Rectal smooth muscle tissue (tissue), 1 donor: ENCODE data around the gene YAP1.

ENCODE experiments used
- H3K27ac ChIP-seq: one replicate; pipeline ENCODE4 v1.7.0; 2013; ENCODE audit warnings: low read depth, low read length, inconsistent platforms
- H3K27me3 ChIP-seq: one replicate; pipeline ENCODE4 v1.7.0; 2013; ENCODE audit warnings: low read length; ENCODE audit not compliant: control insufficient read depth, insufficient read depth
- H3K36me3 ChIP-seq: one replicate; pipeline ENCODE4 v1.7.0; 2013; ENCODE audit warnings: low read length; ENCODE audit not compliant: control insufficient read depth, insufficient read depth
- H3K4me1 ChIP-seq: one replicate; pipeline ENCODE4 v1.7.0; 2013; ENCODE audit warnings: low read length; ENCODE audit not compliant: control insufficient read depth, insufficient read depth
- H3K4me3 ChIP-seq: one replicate; pipeline ENCODE4 v1.7.0; 2013; ENCODE audit warnings: low read length
- H3K9ac ChIP-seq: one replicate; pipeline ENCODE4 v1.7.0; 2013; ENCODE audit warnings: low read length

YAP1 gene

DNA sequence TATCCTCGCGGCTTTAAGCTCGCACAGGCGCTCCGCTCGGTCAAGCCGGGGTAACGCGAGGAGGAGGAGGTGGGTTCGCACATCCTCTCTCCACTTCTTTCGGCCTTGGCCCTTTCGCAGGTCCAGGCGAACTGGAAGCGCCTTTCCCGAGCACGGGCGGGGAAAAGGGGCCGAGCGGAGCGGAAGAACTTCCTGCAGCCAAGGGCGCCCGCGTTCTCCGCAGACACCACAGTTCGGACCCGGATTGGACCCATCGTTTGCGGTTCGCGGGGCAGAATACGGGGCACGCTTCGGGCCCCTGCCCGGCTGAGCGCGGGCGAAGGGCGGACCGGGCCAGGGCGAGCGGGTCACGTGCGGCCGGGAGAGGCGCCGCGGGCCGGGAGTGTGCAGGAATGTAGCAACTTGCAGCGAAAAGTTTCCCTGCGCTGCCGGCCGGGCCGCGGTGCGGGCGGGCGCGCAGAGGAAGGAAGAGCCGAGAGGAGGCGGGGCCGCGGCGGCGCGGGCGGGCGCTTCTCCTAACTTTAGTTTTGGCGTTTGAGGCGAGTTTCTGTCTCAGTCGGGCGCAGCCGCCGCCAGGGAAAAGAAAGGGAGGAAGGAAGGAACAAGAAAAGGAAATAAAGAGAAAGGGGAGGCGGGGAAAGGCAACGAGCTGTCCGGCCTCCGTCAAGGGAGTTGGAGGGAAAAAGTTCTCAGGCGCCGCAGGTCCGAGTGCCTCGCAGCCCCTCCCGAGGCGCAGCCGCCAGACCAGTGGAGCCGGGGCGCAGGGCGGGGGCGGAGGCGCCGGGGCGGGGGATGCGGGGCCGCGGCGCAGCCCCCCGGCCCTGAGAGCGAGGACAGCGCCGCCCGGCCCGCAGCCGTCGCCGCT lies at the start of gene YAP1:
Gene YAP1 (plus strand): TSS at position 552 of the 865 bp plus-strand sequence. CDS start 402 bp downstream, outside the sequence.
- Histone ChIP-seq H3K27me3 (no peaks in the 10 kb centered on the region), H3K9ac (peak within 1 kb of the TSS; percentile 93), H3K27ac (peak within 1 kb of the TSS; percentile 95), H3K36me3 (no peaks in the 10 kb centered on the region), H3K4me3 (peak within 1 kb of the TSS; percentile 92), H3K4me1 (peaks cover 3% of the 10 kb centered on the region)

DNA sequence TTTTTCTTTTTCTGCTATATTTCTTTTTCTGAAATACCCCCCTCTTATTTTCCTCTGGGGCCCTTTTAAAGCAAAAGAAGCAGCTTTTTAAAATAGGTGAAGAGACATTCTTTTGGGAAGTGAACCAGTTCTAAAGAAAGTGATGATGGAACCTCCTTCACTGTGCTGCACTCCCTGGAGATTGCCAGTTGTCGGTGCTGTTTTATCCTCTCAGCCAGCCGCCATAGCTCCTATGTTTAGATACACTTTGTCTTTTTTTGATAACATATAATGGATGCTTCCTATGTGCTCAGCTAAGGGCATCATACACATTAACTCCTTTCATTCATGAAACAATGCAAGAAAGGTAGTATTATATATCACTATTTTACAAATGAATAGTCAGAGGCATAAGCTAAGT lies 49.0 kb upstream of the YAP1 start:
- Histone ChIP-seq H3K9ac (no peak overlapping the region), H3K27ac (no peak overlapping the region), H3K4me3 (no peak overlapping the region), H3K4me1 (no peaks in the 10 kb centered on the region), H3K36me3 (no peaks in the 10 kb centered on the region), H3K27me3 (no peaks in the 10 kb centered on the region)

DNA sequence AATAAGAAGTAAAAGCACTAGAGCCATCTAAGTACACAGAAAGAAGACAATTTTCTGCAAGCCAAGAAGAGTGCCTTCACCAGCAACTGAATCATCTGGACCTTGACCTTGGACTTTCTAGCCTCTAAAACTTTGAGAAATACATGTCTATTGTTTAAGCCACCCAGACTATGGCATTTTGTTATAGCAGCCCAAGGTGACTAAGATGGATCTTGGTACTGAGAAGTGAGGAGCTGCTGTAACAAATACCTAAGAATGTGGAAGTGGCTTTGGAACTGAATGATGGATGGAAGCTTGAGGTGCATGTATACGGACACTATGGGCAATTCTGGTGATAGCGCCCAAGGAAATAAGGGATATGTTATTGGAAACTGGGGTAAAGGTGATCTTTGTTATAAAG lies 48.1 kb upstream of the YAP1 start:
- H3K36me3 ChIP-seq: no peaks in the 10 kb centered on the region
- no peak overlapping the region for H3K9ac ChIP-seq
- H3K4me1 ChIP-seq: no peaks in the 10 kb centered on the region
- no peak overlapping the region for H3K4me3 ChIP-seq
- H3K27ac ChIP-seq: no peak overlapping the region
- H3K27me3 ChIP-seq: no peaks in the 10 kb centered on the region

DNA sequence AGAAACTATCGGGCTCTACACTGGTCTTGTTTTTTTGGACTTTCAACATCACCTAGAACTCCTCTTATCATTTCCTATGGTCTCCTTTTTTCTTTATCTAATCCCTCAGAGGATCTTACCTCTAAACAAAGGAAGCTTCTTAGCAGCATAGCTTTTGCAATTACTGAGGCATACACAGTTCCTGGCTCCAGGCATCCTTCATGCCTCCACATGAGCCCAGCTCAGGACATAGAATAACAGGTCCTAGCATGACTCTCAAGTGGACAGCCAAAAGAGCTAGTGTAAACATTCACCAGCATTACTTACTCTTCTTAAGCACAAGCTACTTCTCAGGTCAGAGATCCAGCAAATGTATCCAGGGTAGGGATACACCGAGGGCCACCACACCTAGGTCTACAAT lies 45.9 kb upstream of the YAP1 start:
- no peaks in the 10 kb centered on the region for H3K4me1 ChIP-seq
- no peak overlapping the region for H3K9ac ChIP-seq
- H3K27me3 ChIP-seq: no peaks in the 10 kb centered on the region
- no peaks in the 10 kb centered on the region for H3K36me3 ChIP-seq
- H3K4me3 ChIP-seq: no peak overlapping the region
- H3K27ac ChIP-seq: no peak overlapping the region

DNA sequence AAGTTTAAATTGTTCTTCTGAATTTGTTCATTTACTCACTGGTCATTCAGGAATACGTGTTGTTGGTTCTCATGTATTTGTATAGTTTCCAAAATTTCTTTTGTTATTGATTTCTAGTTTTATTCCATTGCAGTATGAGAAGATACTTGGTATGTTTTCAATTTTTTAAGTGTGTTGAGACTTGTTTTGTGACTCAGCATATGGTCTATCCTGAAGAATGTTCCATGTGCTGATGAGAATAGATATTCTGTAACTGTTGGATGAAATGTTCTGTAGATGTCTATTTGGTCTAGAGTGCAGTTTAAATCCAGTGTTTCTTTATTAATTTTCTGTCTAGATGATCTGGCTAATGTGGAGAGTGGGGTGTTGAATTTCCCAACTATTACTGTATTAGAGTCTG lies 39.5 kb upstream of the YAP1 start:
- Histone ChIP-seq H3K27me3 (no peaks in the 10 kb centered on the region), H3K9ac (no peak overlapping the region), H3K4me1 (no peaks in the 10 kb centered on the region), H3K36me3 (no peaks in the 10 kb centered on the region), H3K4me3 (no peak overlapping the region), H3K27ac (no peak overlapping the region)

DNA sequence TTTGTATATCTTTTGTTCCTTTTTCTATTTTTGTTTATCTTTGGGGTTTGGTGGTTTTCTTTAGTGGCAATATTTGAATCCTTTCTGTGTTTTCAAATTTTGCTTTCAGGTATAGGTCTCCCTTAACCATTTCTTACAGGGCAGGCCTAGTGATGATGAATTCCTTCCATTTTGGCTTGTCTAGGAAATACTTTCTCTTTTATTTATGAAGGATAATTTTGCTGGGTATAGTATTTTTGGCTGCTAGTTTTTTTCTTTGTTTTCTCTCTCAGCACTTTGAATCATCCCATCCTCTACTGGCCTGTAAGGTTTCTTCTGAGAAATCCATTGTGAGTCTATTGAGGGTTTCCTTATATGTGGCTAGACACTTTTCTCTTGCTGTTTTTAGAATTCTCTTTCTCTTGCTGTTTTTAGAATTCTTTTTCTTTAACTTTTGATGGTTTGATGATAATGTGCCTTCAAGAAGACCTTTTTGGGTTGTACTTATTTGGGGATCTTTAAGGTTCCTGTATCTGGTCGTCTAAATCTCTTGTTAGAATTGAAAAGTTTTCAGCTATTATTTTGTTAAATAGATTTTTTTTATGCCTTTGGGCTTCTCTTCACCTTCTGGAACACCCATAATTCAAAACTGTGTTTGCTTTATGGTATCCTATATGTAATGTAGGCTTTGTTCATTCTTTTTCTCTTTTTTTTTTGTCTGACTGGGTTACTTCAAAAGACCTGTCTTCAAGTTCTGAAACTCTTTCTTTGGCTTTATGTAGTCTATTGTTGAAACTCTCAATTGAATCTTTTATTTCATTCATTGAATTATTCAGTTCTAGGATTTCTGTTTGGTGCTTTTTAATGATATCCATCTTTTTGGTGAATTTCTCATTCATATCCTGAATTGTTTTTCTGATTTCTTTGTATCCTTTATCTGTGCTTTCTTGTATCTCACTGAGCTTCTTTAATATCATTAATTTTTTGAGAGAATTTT lies 38.5 kb upstream of the YAP1 start:
- H3K27me3 ChIP-seq: no peaks in the 10 kb centered on the region
- H3K9ac ChIP-seq: no peak overlapping the region

DNA sequence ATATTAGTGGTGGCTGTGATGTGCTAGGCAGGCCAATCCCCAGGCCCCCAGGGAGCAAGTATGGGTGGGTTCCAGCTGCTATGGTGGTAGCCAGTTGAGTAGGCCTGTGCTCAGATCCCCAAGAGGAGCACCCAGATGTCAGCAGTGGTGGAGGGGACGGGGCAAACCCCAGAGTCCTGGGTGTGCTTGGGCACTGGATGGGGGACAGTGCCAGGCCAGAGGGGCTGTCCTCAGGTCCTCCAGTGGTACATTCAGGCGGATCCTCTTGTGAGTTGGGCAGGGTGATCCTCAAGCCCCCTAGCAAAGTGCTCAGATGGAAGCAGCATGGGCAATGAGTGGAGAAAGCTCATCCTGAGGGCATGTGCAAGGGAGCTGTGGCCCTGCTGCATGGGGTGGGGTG lies 37.0 kb upstream of the YAP1 start:
- Histone ChIP-seq H3K4me1 (no peaks in the 10 kb centered on the region), H3K9ac (no peak overlapping the region), H3K27me3 (no peaks in the 10 kb centered on the region), H3K27ac (no peak overlapping the region), H3K4me3 (no peak overlapping the region), H3K36me3 (no peaks in the 10 kb centered on the region)

More for the DNA sequence above, 38.5 kb upstream of the YAP1 start:
- H3K4me3 ChIP-seq: no peak overlapping the region
- H3K4me1 ChIP-seq: no peaks in the 10 kb centered on the region
- no peak overlapping the region for H3K27ac ChIP-seq
- no peaks in the 10 kb centered on the region for H3K36me3 ChIP-seq

DNA sequence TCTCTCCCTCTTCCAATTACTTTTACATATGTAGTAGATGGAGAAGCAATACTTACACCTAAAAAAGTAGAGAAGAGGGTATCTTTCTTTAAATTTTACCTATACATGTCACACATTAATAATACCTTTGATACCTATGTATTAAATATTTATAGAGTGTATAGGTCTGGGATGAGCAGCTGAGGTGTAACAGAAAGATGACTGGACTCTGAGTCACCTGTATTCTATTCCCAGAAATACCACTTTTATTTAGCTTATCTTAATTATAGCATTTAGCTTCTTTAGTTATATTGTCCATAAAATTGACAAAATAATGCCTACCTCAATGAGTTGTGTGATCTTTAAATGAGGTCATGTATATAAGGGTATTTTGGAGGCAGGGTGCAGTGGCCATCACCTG lies 30.6 kb upstream of the YAP1 start:
- Histone ChIP-seq H3K27ac (no peak overlapping the region), H3K27me3 (no peaks in the 10 kb centered on the region), H3K4me1 (no peaks in the 10 kb centered on the region), H3K4me3 (no peak overlapping the region), H3K36me3 (no peaks in the 10 kb centered on the region), H3K9ac (no peak overlapping the region)

DNA sequence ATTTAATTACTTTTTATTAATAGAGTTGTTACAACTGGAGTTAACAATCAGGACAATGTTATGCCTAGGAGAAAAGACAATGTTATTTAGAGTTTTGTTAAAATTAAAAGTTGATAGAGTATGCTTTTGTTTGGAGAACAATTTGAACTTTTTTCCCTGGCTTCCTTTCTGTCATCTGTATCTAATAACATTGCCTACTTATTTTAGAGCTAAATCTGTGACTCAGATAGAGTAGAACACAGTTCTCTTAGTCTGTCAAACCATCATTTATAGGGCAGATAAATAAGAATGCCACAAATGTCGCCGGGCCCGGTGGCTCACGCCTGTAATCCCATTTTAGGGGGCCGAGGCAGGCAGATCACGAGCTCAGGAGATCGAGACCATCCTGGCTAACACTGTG lies 28.9 kb upstream of the YAP1 start:
- Histone ChIP-seq H3K27ac (no peak overlapping the region), H3K4me1 (no peaks in the 10 kb centered on the region), H3K4me3 (no peak overlapping the region), H3K27me3 (no peaks in the 10 kb centered on the region), H3K9ac (no peak overlapping the region), H3K36me3 (no peaks in the 10 kb centered on the region)

DNA sequence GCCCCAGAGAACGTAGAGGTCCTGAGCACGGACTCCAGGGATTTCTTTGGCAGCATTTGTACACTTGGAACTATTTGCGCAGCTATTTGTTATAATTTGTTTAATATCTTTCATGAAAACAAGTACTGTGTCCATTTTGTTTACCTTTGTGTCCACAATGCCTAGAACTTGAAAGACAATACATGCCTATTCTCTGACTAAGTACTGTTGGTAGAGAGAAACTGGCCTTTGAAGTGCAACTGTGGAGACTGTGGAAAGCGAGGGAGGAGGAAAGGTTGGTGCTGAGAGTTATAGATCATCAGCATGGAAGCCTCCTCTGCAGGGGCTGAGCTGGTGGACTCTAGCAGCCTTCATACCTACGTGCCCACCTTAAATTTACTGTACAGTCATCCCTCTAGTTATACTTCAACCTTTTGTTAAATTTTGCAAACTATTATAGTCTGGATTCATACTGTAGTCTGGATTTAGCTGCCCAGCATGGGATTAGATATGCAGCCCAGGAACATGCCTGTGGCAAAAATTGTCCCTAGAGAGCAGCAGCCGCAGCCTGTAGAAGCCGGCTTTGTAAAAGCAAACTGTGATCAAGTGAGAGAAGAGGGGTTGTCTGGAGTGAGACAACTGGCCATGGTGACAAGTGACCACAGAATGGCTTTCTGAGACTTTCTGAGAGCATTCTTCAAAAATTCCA lies 24.2 kb upstream of the YAP1 start:
- Histone ChIP-seq H3K36me3 (no peaks in the 10 kb centered on the region), H3K9ac (no peak overlapping the region), H3K4me3 (no peak overlapping the region), H3K4me1 (no peaks in the 10 kb centered on the region), H3K27ac (no peak overlapping the region), H3K27me3 (no peaks in the 10 kb centered on the region)

DNA sequence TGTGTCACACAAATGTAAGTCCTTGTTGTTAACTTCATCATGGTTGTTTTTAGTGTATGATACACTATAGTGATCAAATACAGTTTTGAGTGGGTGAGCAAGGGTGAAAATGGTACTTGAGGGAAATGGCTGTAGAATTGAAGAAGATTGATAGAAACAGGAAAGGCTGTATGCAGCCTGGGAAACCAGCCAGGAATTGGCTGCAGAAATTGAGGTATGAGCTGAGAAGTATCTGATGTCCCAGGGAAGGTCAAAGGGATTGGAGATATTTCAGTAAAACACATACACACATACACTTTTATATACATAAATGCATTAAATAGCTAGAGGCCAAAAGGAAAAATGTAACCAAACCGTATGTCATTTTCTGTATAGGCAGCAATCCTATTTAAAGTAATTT lies 13.1 kb upstream of the YAP1 start:
- Histone ChIP-seq H3K4me3 (no peak overlapping the region), H3K4me1 (no peaks in the 10 kb centered on the region), H3K9ac (no peak overlapping the region), H3K36me3 (no peaks in the 10 kb centered on the region), H3K27me3 (no peaks in the 10 kb centered on the region), H3K27ac (no peak overlapping the region)

DNA sequence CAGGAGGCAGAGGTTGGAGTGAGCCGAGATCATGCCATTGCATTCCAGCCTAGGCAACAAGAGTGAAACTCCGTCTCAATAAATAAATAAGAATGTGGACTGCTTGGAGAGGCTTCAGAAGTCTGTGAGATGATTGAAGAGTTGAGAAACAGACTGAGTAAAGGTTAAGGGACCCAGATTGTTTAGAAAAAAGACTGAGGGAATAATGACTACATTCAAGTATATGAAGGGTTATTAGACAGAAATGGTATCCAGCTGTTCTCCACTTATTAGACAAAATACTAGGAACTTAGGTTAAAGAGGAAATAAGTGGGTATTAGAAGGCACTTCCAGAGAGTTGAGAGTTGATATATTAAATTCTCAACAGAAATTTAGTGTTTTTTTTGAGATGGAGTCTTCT lies 10.5 kb upstream of the YAP1 start:
- no peak overlapping the region for H3K9ac ChIP-seq
- H3K4me1 ChIP-seq: no peaks in the 10 kb centered on the region
- no peaks in the 10 kb centered on the region for H3K36me3 ChIP-seq
- H3K4me3 ChIP-seq: no peak overlapping the region
- H3K27ac ChIP-seq: no peak overlapping the region
- H3K27me3 ChIP-seq: no peaks in the 10 kb centered on the region
